ENCODE data around the gene FOXO3. TPM values are rescaled to one million over a fixed set of nuclear protein-coding genes. Genes with fewer than 3 reads are reported as not detected.

FOXO3 gene
- total and polyA plus RNA-seq, 2 of the 13 experiments (the other 11 are each of a cell fraction or from before 2014, with no cell fraction given) = 16.0 to 22.5 TPM

DNA sequence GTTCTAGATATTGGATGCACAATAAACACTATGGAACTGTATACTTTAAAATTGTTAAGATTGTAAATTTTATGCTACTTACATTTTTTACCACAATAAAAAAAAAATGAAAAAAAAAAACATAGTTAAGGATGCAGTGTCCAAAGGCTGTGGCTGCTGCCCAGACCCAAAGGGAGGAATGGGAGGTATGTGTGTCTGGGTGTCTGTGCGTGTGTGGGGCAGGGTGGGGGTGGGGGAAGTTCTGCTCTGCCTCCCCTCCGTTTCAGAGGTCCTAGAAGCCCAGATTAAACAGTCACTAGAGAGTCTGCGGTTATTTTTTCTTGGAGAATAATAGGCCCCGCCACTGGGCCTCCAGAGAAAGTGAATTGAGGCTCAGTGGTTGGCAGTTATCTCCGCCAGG, 151.1 kb downstream of the FOXO3 start:
- H3K4me2 ChIP-seq (ENCODE audit: low read depth, low read length) = no peak overlapping the region
- POLR2A ChIA-PET = no interaction called here
- H3K27me3 ChIP-seq (ENCODE audit: control insufficient read depth in 1 of 2, insufficient read depth in 2 of 2, low read length in 2 of 2) = no peaks in the 10 kb centered on the region; a peak in 1 of 5 replicates
- H4K20me1 ChIP-seq (ENCODE audit: insufficient read depth, low read length) = no peaks in the 10 kb centered on the region
- no peak for FAIRE-seq
- H3K4me1 ChIP-seq (ENCODE audit: insufficient read depth, low read length) = peaks cover 86% of the 10 kb centered on the region
- no peak overlapping the region for H3K27ac ChIP-seq (ENCODE audit: extremely low read length, insufficient read depth, low read length)
- no peak for ATAC-seq
- H3K36me3 ChIP-seq (replicated peaks in 1 of 2; ENCODE audit: control insufficient read depth in 1 of 2, insufficient read depth in 2 of 2, low read length in 2 of 2) = no peaks in the 10 kb centered on the region
- CTCF ChIA-PET (ENCODE audit: low intra/inter-chr PET ratio, low total read pairs) = no interaction called here
- 33% methylated on average over 4 of the region's 5 CpGs for WGBS (ENCODE audit: low lambda C conversion rate)
- no peaks in the 10 kb centered on the region for H3K9me3 ChIP-seq (ENCODE audit: low read length)
- in situ Hi-C loops (cut with HindIII; ENCODE audit: extremely low pct_ligation_motif_present, low pct_unique_long_range_greater_than_20kb) = no loop called here
- no peak overlapping the region for H2AFZ ChIP-seq (ENCODE audit: low read length)
- TF ChIP-seq MIER2 (CRISPR knock-in tag; IDR thresholded peaks at IDR 0.05) (no peak), ZNF709 (CRISPR knock-in tag; IDR thresholded peaks at IDR 0.05) (no peak), SAFB2 (CRISPR knock-in tag; IDR thresholded peaks at IDR 0.05; ENCODE audit: borderline replicate concordance, low read depth) (no peak), ZNF879 (CRISPR knock-in tag; IDR thresholded peaks at IDR 0.05) (no peak), SRSF9 (IDR thresholded peaks at IDR 0.05; ENCODE audit: borderline replicate concordance, insufficient read depth, low read depth, low read length, poor library complexity, severe bottlenecking) (no peak), ZFP36L1 (CRISPR knock-in tag; IDR thresholded peaks at IDR 0.05) (no peak), SP140L (CRISPR knock-in tag; IDR thresholded peaks at IDR 0.05; ENCODE audit: borderline replicate concordance) (no peak), SRSF1 (optimal IDR thresholded peaks at IDR 0.05; ENCODE audit: low read depth, low read length) (no peak), KMT2B (CRISPR knock-in tag; IDR thresholded peaks at IDR 0.05) (no peak), ZNF660 (CRISPR knock-in tag; IDR thresholded peaks at IDR 0.05; ENCODE audit: borderline replicate concordance, low read depth) (no peak), LCORL (IDR thresholded peaks at IDR 0.05) (no peak), LCORL (CRISPR knock-in tag; IDR thresholded peaks at IDR 0.05) (no peak), KDM2A (CRISPR knock-in tag; IDR thresholded peaks at IDR 0.05; ENCODE audit: borderline replicate concordance, low read depth) (no peak), BRCA1 (CRISPR knock-in tag; IDR thresholded peaks at IDR 0.05) (no peak), ZNF782 (CRISPR knock-in tag; IDR thresholded peaks at IDR 0.05; ENCODE audit: borderline replicate concordance) (no peak), HOXA9 (CRISPR knock-in tag; IDR thresholded peaks at IDR 0.05; ENCODE audit: borderline replicate concordance) (no peak), BCL3 (CRISPR knock-in tag; IDR thresholded peaks at IDR 0.05) (no peak)
- TF ChIP-seq, protein P1, sequence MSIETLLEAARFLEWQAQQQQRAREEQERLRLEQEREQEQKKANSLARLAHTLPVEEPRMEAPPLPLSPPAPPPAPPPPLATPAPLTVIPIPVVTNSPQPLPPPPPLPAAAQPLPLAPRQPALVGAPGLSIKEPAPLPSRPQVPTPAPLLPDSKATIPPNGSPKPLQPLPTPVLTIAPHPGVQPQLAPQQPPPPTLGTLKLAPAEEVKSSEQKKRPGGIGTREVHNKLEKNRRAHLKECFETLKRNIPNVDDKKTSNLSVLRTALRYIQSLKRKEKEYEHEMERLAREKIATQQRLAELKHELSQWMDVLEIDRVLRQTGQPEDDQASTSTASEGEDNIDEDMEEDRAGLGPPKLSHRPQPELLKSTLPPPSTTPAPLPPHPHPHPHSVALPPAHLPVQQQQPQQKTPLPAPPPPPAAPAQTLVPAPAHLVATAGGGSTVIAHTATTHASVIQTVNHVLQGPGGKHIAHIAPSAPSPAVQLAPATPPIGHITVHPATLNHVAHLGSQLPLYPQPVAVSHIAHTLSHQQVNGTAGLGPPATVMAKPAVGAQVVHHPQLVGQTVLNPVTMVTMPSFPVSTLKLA (IDR thresholded peaks at IDR 0.05) = no peak
- TF ChIP-seq, protein P2, sequence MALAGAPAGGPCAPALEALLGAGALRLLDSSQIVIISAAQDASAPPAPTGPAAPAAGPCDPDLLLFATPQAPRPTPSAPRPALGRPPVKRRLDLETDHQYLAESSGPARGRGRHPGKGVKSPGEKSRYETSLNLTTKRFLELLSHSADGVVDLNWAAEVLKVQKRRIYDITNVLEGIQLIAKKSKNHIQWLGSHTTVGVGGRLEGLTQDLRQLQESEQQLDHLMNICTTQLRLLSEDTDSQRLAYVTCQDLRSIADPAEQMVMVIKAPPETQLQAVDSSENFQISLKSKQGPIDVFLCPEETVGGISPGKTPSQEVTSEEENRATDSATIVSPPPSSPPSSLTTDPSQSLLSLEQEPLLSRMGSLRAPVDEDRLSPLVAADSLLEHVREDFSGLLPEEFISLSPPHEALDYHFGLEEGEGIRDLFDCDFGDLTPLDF (CRISPR knock-in tag; IDR thresholded peaks at IDR 0.05) = no peak
- no peak overlapping the region for H3K9ac ChIP-seq (ENCODE audit: insufficient read depth, low read depth, low read length)
- no peak overlapping the region for H3K4me3 ChIP-seq (replicated peaks in 1 of 3; ENCODE audit: insufficient read depth in 1 of 3, low read depth in 2 of 3, low read length in 3 of 3)
- no peaks in the 10 kb centered on the region for H3K79me2 ChIP-seq (ENCODE audit: insufficient read depth, low read length)
- no peak for DNase-seq (ENCODE audit: low spot score)
- intact Hi-C loops (cut with micrococcal nuclease; ENCODE audit: unreplicated experiment) = loop anchor here (5.0 to 10.0 kb wide), 2 partner anchors 70 to 147 kb away; partner anchors contain the start of gene FOXO3
- no TSS peak for BruUV-seq (replicated peaks)
